K562 (cell line): ENCODE data around the gene CDC37. TPM values are rescaled to one million over a fixed set of nuclear protein-coding genes. Genes with fewer than 3 reads are reported as not detected.

ENCODE experiments used
- ADNP ChIP-seq: fragments of 200-800 bp; sonication (Bioruptor generic); IDR thresholded peaks from 2 replicates; pipeline ENCODE4 v1.6.1; 2016; ENCODE audit warnings: missing genetic modification characterization, missing compliant biosample characterization
- CTCFL ChIP-seq: IDR thresholded peaks from 2 replicates; pipeline ENCODE4 v1.6.1; 2011; ENCODE audit warnings: borderline replicate concordance, low read depth, mild to moderate bottlenecking, moderate library complexity, low read length; ENCODE audit not compliant: insufficient read depth, poor library complexity, severe bottlenecking
- HDAC2 ChIP-seq: fragments of 450-650 bp; IDR thresholded peaks from 2 replicates; pipeline ENCODE4 v1.6.1; 2016; ENCODE audit warnings: mild to moderate bottlenecking
- JUND ChIP-seq, 2 experiments: IDR thresholded peaks; 2 replicates in 1 of 2; 3 replicates in 1 of 2; pipeline ENCODE4 v1.6.1; 2011; ENCODE audit warnings: borderline replicate concordance in 2 of 2, low read depth in 2 of 2, low read length in 2 of 2, improper control_type of control experiment in 1 of 2, missing biosample characterization in 1 of 2, missing genetic modification characterization in 1 of 2, missing genetic modification reagents in 1 of 2
- KDM1A ChIP-seq, 2 experiments: fragments of 450-650 bp; IDR thresholded peaks; 2 replicates each; pipeline ENCODE4 v1.6.1; 2016; ENCODE audit warnings: mild to moderate bottlenecking in 2 of 2
- MYBL2 ChIP-seq, 2 experiments: fragments of 450-650 bp in 1 of 2; sonication (generic) in 1 of 2; formaldehyde crosslinking in 1 of 2; IDR thresholded peaks; 2 replicates each; pipeline versions ENCODE4 v1.6.1 to v1.8.1; 2017 to 2022; ENCODE audit warnings: borderline replicate concordance in 1 of 2, inconsistent platforms in 1 of 2, low read depth in 1 of 2, mild to moderate bottlenecking in 1 of 2, missing genetic modification reagents in 1 of 2, moderate library complexity in 1 of 2
- SMARCE1 ChIP-seq: fragments of 450-650 bp; IDR thresholded peaks from 2 replicates; pipeline ENCODE4 v1.7.1; 2016; ENCODE audit warnings: mild to moderate bottlenecking
- TAF15 ChIP-seq: fragments of 200-400 bp; formaldehyde crosslinking; IDR thresholded peaks from 2 replicates; pipeline ENCODE4 v1.6.1; 2017; ENCODE audit warnings: mild to moderate bottlenecking, low read depth, low read length, moderate library complexity
- USF1 ChIP-seq: sonication (generic); formaldehyde crosslinking; IDR thresholded peaks from 2 replicates; pipeline ENCODE4 v1.9.0; 2022; ENCODE audit warnings: mild to moderate bottlenecking, missing genetic modification reagents
- ZNF23 ChIP-seq: fragments of 250-450 bp; sonication (Bioruptor Pico); IDR thresholded peaks from 2 replicates; pipeline ENCODE4 v1.4.0; 2020; ENCODE audit warnings: mild to moderate bottlenecking
- ZNF311 ChIP-seq: fragments of 250-450 bp; sonication (Bioruptor Pico); IDR thresholded peaks from 2 replicates; pipeline ENCODE4 v1.4.0; 2020; ENCODE audit warnings: mild to moderate bottlenecking, moderate library complexity
- ZNF75A ChIP-seq: fragments of 450-650 bp; formaldehyde crosslinking; IDR thresholded peaks from 2 replicates; pipeline ENCODE4 v1.4.0; 2020; ENCODE audit warnings: mild to moderate bottlenecking
- polyA plus RNA-seq, 8 experiments: library from polyadenylated mRNA; depleted of rRNA in 4 of 8; stranded (reverse) in 5 of 8; unstranded in 3 of 8; fragments of >200 nt; fragmentation: Nextera tagmentation in 2 of 8; fragmentation: Illumina TruSeq in 1 of 8; extraction: Ambion mirVana in 2 of 8; extraction: Trizol in 1 of 8; gene quantifications; 2 replicates each; pipeline versions ENCODE4 v1.2.1 to v1.2.3, GENCODE V29; 2011 to 2014; ENCODE audit warnings: inconsistent platforms in 1 of 8, missing spikeins in 1 of 8
- total RNA-seq, 7 experiments: library from RNA; depleted of rRNA in 6 of 7; stranded (reverse); fragments of >200 nt in 6 of 7; fragmentation: Illumina TruSeq in 2 of 7; extraction: Trizol in 2 of 7; gene quantifications; 2 replicates each; pipeline versions ENCODE4 v1.2.1 to v1.2.3, GENCODE V29; 2011 to 2021; ENCODE audit warnings: low replicate concordance in 1 of 7

The CDC37 gene
- total and polyA plus RNA-seq, 9 of the 15 experiments (the other 6 are each of a cell fraction or from before 2014, with no cell fraction given) = 6.6 to 538 (median 227) TPM

GRCh38 chr19:10431254-10431942 is 28.1 kb upstream of the CDC37 start (continued):
- TF ChIP-seq TAF15 = no peak
- TF ChIP-seq CTCFL = no peak
- TF ChIP-seq MYBL2 (IDR thresholded peaks at IDR 0.05; ENCODE audit: low read depth) = peak; percentile 27; the same call in 1 of the 2 replicates
- TF ChIP-seq MYBL2 (CRISPR knock-in tag; IDR thresholded peaks at IDR 0.05; ENCODE audit: borderline replicate concordance) = no peak
- TF ChIP-seq ADNP (tag) = peak; percentile 100
- TF ChIP-seq HDAC2 = peak; percentile 100
- TF ChIP-seq SMARCE1 = peak; percentile 44; the same call in 1 of the 2 replicates
- TF ChIP-seq ZNF23 (CRISPR knock-in tag) = no peak
- no peak for TF ChIP-seq ZNF75A (CRISPR knock-in tag)
- TF ChIP-seq KDM1A (IDR thresholded peaks at IDR 0.05) = peak; percentile 99
- TF ChIP-seq USF1 (CRISPR knock-in tag) = peak; percentile 57
- no peak for TF ChIP-seq ZNF311 (CRISPR knock-in tag)
- no peak for TF ChIP-seq JUND (IDR thresholded peaks at IDR 0.05; ENCODE audit: borderline replicate concordance, low read depth, low read length)
- 0 out of 3 replicates have a peak, but pooled peaks have one; percentile 9 for TF ChIP-seq JUND (tag; IDR thresholded peaks at IDR 0.05; ENCODE audit: borderline replicate concordance, low read depth, low read length)
